Articular chondrocyte of knee joint (primary cell): Measurements from ENCODE around the gene RPS17. TPM values are rescaled to one million over a fixed set of nuclear protein-coding genes. Genes with fewer than 3 reads are reported as not detected.

Source experiments
- total RNA-seq: library from RNA; depleted of rRNA; stranded (reverse); fragments of >200 nt; gene quantifications from 2 replicates; pipeline ENCODE4 v1.2.3, GENCODE V29; 2012

The RPS17 gene
- total RNA-seq = 1,179 and 1,708 TPM in 2 replicates

GRCh38 chr15:82540055-82540983 is at the start of gene RPS17:
TSS of gene RPS17 (minus strand) at chr15:82540457. CDS start at chr15:82540428, 29 bp downstream.

Other genes with a start within 250 kb of the RPS17 start
- gene GOLGA6L10, start 191.0 kb downstream of the RPS17 start, total RNA-seq = 0.32 and 0.39 TPM in 2 replicates
- 1.1 and 1.4 TPM in 2 replicates for gene GOLGA6L9, start 110.6 kb downstream of the RPS17 start, total RNA-seq
- 30.2 and 36.4 TPM in 2 replicates for gene CPEB1, start 106.9 kb upstream of the RPS17 start, total RNA-seq
- gene AP3B2, start 169.4 kb upstream of the RPS17 start, total RNA-seq = 1.0 and 1.4 TPM in 2 replicates